GM18861 (cell line): ENCODE results near the gene SCD.

ENCODE experiments used
- ATAC-seq: cut with Tn5 transposase; IDR thresholded peaks from one replicate; pipeline ENCODE4 v1.9.1; 2021; ENCODE audit not compliant: unreplicated experiment

The SCD gene

DNA sequence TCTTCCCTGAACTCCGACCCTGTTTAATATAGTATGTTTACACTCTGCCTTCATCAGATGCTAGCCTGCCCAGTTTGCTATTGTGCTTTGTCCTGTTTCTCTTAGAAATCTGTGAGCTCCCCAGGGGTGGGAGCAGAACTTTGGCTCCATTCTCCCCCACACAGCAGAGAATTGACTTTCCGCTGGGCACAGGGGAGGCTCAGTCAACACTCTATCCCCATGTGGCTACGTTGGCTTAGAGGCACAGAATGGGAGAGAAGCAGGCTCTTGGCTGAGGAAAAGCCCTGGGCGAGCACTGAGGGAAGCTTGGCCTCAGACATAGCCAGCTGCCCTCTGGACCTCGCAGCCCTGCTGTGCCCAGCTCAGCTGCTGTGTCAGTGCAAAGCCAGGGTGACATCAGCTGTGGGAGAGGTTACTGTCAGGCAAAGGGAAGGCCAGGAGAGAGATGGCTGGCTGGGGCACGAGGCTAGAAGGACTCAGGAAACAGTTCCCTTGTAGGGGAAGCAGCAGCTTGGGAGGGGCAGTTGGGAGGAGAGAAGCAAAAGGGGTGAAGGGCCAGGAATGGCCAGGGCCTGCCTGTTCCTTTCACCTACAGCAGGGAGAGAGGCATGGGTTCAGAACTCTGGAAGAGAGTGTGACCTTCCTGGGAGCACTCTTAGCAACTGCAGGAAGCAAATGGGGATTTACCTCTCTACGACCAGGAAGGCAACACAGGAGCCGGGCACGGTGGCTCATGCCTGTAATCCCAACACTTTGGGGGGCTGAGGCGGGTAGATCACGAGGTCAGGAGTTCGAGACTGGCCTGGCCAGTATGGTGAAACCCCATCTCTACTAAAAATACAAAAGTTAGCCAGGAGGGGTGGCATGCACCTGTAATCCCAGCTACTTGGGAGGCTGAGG is 5.8 kb upstream of the SCD start:
- no peak for ATAC-seq

DNA sequence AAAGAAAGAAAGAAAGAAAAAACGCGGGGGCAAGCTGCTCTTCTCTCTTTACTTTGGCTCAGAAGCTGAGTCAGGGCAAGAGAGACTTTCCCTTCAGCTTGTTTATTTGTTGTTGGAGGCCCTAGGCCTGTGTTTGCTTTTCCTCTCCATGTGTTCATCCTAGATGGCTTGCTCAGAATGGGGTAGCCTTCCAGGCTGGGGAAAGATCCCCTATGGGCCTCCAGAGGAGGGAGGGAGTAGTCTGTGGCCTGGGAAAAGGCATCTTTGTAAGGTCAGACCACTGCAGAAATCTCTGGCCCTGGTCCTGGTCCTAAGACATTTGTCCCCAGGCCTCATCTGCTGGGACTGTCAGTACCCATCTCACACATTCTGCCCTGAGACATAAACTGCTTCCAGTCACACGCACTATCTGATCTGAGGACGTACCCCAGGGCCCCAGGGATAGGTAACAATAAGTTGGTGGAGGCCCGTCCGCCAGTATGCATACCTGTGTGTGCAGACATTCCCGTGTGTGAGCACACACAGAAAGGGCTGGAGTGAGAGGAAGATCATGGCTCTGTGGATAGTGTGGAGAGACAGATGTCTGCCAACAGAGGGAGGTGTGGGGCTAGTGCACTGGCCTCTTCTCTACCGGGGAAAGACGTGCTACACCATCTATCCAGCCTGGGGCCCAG is 4.9 kb upstream of the SCD start:
- no peak for ATAC-seq

DNA sequence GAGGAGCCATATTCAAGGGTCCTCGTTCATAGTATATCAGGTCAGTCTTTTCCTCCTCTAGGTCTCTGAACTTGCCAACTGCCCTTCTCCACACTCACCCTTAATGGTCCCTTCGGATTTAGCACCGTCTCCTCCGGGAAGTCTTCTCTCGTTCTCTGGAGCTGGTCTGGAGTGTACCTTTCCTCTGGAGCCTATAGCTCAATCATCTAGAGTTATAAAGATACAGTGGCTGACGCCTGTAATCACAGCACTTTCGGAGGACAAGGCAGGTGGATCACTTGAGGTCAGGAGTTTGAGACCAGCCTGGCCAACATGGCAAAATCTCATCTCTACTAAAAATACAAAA is 4.4 kb upstream of the SCD start:
- ATAC-seq, result no peak

DNA sequence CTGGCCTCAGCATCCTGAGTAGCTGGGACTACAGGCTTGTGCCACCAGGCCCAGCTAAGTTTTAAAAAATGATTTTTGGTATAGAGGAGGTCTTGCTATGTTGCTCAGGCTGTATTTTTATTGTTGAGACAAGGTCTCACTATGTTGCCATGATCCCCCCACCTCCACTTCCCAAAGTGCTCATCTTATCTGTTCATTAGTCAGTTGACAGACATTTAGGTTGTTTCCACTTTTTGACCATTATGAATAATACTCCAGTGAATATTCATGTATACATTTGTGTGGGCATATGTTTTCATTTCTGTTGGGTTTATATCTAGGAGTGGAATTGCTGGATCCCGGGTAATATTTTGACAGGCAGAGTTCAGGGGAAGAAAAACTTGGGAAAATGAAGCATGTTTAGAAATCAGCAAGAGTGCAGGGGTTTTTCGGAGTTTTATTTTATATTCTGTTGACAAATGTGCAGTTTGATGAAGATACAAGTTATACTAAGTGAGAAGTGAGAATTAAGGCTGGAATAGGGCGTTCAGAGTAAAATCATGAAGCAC is 2.7 kb upstream of the SCD start:
- ATAC-seq, result no peak

DNA sequence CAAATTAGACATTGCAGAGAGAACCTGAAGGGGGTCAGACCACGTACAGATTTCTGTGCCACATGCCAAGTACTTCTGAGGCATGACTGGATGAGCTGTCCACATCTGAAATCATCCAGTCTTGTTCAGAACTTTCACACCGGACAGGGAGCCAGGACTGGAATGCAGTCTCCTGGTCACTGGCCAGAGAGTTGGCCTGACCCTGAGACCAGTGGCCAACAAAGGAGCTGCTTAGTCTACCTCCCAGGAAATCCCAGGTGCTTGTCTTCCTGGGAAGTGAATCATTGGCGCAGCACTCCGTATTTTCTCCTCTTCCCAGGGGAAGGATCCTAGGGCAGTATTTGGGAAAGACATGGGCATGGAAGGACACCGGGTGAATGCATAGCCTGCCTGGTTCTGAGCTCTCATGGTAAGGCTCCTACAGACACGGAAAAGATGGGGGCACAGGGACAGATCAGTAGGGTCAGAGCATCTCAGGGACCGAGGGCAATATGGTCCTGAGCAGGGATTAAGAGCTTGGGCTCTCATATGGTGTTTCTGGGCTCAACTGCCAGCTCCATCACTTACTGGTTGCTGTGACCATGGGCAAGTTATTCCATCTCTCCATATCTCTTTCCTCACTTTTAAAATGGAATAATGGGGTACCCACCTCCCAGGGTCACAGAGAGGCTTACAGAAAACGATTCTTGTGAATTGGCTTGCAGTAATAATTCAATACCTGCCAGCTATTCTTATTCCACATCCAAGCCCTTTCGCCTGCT is 1.3 kb upstream of the SCD start:
- no peak for ATAC-seq

DNA sequence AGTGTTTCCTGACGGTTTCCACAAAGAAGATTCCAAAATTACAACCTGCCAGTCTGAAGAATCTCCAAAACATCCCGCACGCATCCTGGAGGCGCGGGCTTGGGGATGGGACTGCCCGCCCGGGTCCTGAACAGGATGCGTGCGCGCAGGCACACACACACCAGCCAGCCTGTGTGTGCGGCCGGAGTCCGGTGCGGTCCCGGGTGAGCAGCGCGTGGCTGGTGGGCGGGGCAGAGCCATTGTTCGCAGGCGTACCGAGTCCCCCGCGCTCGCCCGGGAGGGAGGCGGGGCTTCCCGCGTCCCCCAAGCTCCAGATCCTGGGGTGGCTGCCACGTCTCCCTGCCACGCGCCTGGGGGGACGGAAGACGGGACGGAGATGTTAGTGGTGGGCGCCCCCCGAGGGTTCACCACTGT is 675 bp upstream of the SCD start:
- ATAC-seq, result peak; percentile 39

DNA sequence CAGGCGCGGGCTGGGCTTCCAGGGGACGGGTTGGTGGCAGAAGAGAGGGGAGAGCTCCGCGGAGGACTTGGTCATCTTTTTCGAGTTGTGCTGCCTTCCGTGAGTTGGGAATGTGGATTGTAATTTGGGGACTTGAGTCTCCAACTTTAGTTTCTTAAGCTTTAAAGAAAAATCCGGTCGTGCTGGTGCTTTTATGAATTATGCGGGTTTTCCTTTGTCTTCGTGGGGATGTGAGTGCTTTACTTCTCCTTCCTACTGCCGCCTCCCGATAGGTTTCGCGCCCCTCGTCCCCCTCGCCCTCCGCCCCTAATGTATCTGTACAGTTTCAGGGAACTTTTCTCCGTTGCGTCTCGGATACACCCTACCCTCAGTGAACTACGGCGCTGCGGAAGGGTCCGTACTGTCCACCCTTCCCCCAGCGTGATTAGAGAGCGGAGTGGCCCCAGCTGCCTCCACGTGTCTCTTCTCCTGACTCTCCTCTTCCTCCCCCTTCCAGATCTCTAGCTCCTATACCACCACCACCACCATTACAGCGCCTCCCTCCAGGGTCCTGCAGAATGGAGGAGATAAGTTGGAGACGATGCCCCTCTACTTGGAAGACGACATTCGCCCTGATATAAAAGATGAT is 649 bp downstream of the SCD start:
- peak; percentile 1 for ATAC-seq

DNA sequence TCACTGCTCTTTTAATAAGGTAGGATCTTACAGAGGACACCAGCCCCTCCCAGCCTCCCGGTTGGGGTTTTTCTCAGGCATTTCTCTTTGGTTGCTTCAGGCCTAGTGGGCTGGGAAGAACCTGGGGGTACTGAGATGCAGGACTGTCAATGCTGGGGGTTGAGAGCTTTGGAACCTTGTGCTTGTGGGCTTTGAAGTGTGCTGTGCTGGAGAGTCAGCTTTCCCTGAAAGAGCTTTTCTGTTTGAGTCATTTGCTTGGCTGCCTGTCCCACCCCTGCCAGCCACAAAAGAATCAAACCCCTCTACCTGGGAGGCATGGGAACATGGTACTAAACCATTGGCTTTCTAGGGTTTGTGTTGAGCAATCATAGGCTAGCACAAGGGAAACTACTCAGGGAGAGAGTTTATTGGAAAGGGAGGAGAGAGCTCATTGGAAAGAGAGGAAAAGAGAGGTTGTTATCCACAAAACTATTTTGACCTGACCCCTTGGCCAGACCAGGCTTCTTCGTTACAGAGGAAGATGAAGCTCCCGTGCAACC is 1.4 kb downstream of the SCD start:
- ATAC-seq, result no peak

DNA sequence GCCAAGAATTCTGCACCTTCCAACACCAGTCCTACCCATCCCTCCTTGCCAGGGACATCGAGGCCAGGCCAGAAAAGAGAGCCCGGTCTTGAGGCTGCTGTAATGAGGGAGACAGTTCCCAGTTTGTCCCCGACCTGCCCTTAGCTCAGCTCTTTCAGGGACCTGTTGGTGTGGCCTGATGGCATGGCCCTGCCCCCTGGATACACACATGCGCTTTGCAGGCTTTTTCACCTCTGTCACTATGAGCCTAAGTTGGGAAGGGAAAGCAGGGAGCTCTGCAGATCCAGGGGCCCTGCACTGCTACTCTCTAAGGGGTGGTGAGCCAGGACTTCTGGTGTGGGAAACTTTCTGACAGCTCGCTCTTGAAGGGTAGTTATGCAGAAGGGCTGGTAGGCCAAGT is 2.1 kb downstream of the SCD start:
- ATAC-seq, result no peak

DNA sequence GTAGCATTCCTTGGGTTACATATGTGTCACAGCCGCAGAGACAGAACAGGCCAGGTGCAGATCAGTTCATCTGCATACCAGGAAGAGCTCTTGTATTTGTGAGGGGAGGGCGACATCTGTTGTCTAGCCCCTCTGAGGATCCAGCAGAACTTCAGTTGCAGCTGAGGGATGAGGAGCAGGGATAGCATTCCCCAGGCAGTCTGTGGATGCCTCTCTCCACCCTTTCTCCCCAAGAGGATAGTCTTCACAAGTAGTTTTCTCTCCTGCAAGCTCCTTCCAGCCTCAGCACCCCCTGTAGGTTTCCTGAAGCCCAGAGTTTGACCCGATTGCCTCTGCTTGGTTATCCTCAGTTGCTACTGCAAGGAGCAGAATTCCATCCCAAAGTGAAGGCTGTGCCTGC is 2.6 kb downstream of the SCD start:
- ATAC-seq, result no peak

DNA sequence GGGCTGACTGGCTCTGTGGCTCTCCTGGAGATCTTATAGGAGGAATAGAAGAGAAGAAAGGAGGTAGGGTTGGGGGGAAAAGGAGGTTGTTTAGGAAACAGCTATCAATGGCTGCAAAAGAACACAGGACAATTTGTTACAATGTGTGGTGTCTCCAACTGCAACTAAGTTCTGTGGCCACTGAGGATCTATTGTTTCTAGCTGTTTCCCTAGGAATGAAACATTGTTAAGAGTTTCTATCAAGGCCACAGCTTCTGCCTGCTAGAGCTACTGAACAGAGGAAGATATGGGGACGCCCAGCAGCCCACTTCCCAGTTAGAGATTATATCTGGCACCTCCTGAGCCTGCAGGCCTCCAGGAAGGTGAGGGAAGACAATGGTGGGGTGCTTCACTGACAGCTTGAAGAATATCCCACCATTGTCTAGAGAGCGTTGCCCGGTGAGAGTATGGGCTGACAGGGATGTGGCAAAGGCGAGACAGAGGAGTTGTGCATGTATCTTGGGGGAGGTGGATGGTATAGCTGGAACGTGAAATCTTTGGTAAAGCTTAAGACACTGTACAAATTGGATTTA is 4.0 kb downstream of the SCD start:
- ATAC-seq, result no peak

DNA sequence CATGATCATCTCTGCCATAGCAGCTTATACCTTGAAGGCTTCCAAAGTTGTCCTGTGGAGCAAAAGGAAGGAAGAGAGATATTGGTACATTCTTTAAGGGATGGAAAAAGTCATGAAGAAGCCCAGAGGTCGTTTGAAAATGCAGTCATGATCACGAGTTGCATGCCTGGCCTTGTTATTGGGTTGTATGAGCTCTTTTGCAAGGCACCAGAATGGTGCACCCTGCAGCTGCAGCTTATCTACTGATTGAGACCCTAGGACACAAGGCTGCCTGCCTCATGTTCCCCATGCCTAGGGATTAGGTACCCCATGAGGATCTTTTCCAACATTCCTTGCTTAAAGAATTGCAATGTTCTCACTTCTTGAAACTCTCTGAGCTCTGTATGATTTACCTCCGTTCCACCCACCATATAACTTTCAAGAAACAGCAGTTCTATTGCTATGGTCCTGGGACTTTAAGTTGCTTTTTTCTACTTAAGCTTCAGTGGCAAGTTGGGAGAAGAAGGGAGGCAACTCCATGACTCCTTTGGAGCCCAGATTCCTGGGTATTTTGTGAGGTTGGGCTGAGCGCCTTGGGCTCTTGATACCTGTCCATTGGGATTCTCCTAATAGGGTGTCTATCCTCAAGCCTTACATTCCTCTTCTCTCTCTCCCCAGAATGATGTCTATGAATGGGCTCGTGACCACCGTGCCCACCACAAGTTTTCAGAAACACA is 6.9 kb downstream of the SCD start:
- ATAC-seq, result no peak

DNA sequence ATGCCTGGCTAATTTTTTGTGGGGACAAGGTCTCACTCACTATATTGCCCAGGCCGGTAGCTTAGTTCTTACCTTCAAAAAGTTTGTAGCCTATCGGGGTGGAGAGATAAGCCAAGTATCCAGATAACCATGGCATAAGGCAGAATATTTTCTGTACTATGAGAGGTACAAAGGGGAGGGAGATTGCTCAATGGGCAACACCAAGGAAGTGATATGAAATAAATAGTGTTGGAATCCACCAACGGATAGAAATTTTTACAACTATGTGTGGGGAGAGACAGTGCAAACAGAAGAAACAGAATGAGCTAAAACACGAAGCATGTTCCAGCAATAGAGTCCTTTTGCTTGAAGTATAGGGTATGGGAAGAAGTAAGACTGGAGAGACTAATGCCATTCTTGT is 8.1 kb downstream of the SCD start:
- no peak for ATAC-seq

DNA sequence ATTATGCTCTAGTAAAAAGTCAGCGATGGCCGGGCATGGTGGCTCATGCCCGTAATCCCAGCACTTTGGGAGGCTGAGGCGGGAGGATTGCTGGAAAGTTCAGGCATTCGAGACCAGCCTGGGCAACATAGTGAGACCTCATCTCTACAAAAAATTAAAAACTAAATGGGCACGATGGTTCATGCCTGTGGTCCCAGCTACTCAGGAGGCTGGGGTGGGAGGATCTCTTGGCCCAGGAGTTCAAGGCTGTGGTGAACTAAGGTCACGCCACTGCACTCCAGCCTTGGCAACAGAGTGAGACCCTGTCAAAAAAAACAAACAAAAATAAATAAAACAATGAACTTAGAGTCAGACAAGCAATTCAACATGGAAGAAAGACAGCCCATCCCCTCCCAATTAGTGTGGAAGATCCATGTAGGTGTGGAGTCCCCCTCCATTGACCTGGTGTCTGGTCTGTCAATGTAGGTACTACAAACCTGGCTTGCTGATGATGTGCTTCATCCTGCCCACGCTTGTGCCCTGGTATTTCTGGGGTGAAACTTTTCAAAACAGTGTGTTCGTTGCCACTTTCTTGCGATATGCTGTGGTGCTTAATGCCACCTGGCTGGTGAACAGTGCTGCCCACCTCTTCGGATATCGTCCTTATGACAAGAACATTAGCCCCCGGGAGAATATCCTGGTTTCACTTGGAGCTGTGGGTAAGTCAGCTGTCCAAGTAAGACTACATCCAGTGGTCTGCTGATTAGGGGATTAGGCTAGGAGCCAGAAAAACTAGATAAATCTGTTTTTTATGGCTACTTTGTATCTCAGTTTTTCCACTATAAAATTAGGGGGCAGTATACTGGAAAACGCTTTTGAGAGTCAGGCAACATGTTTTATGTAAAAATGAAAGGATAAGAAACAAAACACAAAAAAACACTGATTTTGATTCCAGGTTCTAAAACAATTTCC is 9.3 kb downstream of the SCD start:
- ATAC-seq, result no peak

DNA sequence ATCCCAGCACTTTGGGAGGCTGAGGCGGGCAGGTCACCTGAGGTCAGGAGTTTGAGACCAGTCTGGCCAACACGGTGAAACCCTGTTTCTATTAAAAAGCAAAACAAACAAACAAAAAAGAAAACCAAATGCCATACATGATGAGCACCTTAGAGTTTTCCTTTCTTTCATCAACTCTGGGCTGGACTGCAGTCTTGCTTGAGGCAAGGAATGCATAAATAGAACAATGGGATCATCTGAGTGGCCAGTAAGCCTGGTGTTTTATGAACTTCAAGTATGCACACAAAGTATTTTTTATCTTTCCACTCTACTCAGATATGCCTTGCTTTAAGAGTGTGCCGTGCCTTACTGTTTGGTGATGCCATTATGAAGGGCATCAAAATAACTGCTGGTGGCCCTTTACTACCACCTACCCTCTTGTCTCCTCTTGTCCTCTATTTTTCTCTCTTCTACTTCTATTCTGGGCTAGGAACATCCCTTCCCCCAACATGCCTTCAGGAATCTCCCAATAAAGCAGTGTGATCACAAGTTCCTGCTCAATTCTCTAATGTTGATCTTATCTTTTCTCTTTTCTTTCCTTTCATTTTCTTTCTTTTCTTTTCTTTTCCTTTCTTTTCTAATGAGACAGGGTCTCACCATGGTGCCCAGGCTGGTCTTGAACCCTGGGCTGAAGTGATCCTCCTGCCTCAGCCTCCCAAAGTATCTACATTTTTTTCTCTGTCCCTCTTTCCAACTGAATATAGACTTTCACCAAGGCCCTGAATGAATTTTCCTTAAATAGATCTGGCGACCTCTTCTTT is 10.2 kb downstream of the SCD start:
- ATAC-seq, result no peak

DNA sequence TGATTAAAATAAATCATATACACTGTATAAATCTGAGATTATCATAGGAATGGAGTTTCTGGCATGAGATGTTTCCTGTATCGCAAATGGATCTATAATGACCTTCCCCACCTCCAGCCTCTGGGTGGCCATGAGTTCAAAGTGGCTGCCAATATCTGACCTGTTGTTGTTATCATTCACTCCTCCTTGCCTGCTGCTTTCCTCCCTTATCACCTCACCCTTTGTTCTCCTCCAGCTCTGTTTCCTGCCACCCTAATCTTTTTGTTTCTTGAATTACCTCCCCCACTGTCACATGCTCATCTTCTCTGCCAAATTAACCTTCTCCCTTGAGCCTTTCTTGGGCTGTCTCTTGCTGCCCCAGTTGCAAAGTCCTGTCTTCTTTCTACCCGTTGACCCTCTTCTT is 12.0 kb downstream of the SCD start:
- no peak for ATAC-seq

DNA sequence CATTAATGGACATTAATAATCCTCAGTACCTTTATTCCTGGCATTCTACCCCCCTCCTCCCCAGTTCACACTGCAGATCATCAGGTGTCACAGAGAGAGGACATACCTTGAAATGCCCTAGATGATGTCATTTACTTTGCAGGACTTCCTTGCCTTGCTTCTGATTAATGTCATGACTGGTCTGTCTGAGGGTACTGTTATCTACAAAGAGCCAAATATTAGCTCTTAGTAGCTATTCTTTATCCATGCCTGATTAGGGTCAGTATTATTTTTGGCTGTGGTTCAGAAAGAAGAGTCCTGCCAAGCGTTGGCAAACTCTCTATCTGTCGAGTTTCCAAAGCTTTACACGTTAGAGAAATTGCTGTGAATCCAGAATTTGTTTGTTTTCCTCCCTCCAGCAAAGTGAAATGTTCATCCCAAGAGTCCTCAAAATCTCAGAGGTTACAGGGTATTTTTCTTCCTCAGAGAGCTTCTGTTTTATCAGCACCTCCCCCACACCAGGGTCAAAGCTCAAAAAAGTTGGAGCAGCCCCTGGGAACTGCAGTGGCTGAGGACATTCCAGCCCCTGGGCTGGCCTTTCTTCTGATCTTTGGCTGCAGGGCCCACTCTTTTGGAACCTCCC is 12.6 kb downstream of the SCD start:
- ATAC-seq, result no peak

DNA sequence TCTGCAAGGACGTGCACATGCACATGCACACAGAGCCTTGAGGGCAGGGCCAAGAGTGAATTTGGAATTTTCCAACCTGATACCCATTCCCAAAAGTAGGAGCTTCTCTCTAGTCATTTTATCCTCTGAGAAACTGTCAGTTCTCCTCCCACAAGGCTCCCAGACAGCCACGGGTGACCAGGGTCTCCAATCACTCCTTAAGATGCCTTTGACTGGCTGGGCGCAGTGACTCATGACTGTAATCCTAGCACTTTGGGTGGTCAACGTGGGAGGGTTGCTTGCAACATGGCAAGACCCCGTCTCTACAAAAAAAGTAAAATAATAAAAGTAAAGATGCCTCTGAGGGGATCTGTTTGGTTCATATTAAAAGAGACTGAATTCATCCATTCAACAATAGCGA is 13.2 kb downstream of the SCD start:
- no peak for ATAC-seq
